Activated naive CD4-positive, alpha-beta T cell treated with anti-CD3 and anti-CD28 coated beads, Interleukin-2, amount 50 U/mL, for 24 hours (primary cell): ENCODE data around the gene TIMM17B.

ENCODE experiments used
- H3K27ac Mint-ChIP-seq: one replicate; pipeline ENCODE4 v1.8.0; 2021; ENCODE audit warnings: mild to moderate bottlenecking, mixed read lengths
- H3K27me3 Mint-ChIP-seq: one replicate; pipeline ENCODE4 v1.8.0; 2021; ENCODE audit warnings: mixed read lengths
- H3K36me3 Mint-ChIP-seq: one replicate; pipeline ENCODE4 v1.8.0; 2021; ENCODE audit warnings: mixed read lengths
- H3K4me1 Mint-ChIP-seq: one replicate; pipeline ENCODE4 v1.8.0; 2021; ENCODE audit warnings: mixed read lengths
- H3K4me3 Mint-ChIP-seq: one replicate; pipeline ENCODE4 v1.8.0; 2021; ENCODE audit warnings: mild to moderate bottlenecking, mixed read lengths
- H3K9me3 Mint-ChIP-seq: one replicate; pipeline ENCODE4 v1.8.0; 2021; ENCODE audit warnings: mixed read lengths

TIMM17B gene

GRCh38 chrX:48924270-48924669 lies 26.7 kb upstream of the TIMM17B start:
- Mint-ChIP-seq H3K9me3 (no peaks in the 10 kb centered on the region), H3K27me3 (no peaks in the 10 kb centered on the region), H3K4me1 (peaks cover 65% of the 10 kb centered on the region), H3K36me3 (peaks cover 7% of the 10 kb centered on the region), H3K4me3 (peak overlapping the region; percentile 19), H3K27ac (peak overlapping the region; percentile 95)

GRCh38 chrX:48923771-48924170 lies 26.2 kb upstream of the TIMM17B start:
- no peak overlapping the region for H3K4me3 Mint-ChIP-seq
- H3K27me3 Mint-ChIP-seq = no peaks in the 10 kb centered on the region
- peaks cover 7% of the 10 kb centered on the region for H3K36me3 Mint-ChIP-seq
- peaks cover 65% of the 10 kb centered on the region for H3K4me1 Mint-ChIP-seq
- peak overlapping the region; percentile 30 for H3K27ac Mint-ChIP-seq
- H3K9me3 Mint-ChIP-seq = no peaks in the 10 kb centered on the region

- Mint-ChIP-seq H3K27ac (peak overlapping the region; percentile 82), H3K9me3 (no peaks in the 10 kb centered on the region), H3K27me3 (no peaks in the 10 kb centered on the region), H3K4me3 (peak overlapping the region; percentile 95), H3K4me1 (peaks cover 47% of the 10 kb centered on the region), H3K36me3 (peaks cover 12% of the 10 kb centered on the region)
Measured at GRCh38 chrX:48920718-48921104, 23.1 kb upstream of the TIMM17B start.

- peaks cover 12% of the 10 kb centered on the region for H3K36me3 Mint-ChIP-seq
- H3K27ac Mint-ChIP-seq = peak overlapping the region; percentile 82
- peaks cover 46% of the 10 kb centered on the region for H3K4me1 Mint-ChIP-seq
- H3K27me3 Mint-ChIP-seq = no peaks in the 10 kb centered on the region
- peak overlapping the region; percentile 95 for H3K4me3 Mint-ChIP-seq
- no peaks in the 10 kb centered on the region for H3K9me3 Mint-ChIP-seq
Measured at GRCh38 chrX:48919947-48920717, 22.6 kb upstream of the TIMM17B start.

- Mint-ChIP-seq H3K27me3 (no peaks in the 10 kb centered on the region), H3K36me3 (peaks cover 12% of the 10 kb centered on the region), H3K4me3 (peak overlapping the region; percentile 95), H3K9me3 (no peaks in the 10 kb centered on the region), H3K27ac (peak overlapping the region; percentile 82), H3K4me1 (peaks cover 51% of the 10 kb centered on the region)
Measured at GRCh38 chrX:48919360-48919841, 21.8 kb upstream of the TIMM17B start.

GRCh38 chrX:48918643-48919340 lies 21.2 kb upstream of the TIMM17B start, which contains the start of gene PIM2:
TSS of gene PIM2 (minus strand) at chrX:48919024. CDS start at chrX:48918834, 190 bp downstream.
- Mint-ChIP-seq H3K9me3 (no peaks in the 10 kb centered on the region), H3K27me3 (no peaks in the 10 kb centered on the region), H3K4me3 (peak within 1 kb of the TSS; percentile 95), H3K27ac (peak within 1 kb of the TSS; percentile 95), H3K4me1 (peaks cover 51% of the 10 kb centered on the region), H3K36me3 (peaks cover 10% of the 10 kb centered on the region)

GRCh38 chrX:48918301-48918642 lies 20.7 kb upstream of the TIMM17B start:
- no peaks in the 10 kb centered on the region for H3K9me3 Mint-ChIP-seq
- H3K27me3 Mint-ChIP-seq = no peaks in the 10 kb centered on the region
- peaks cover 10% of the 10 kb centered on the region for H3K36me3 Mint-ChIP-seq
- H3K27ac Mint-ChIP-seq = peak overlapping the region; percentile 87
- peaks cover 56% of the 10 kb centered on the region for H3K4me1 Mint-ChIP-seq
- H3K4me3 Mint-ChIP-seq = peak overlapping the region; percentile 95

GRCh38 chrX:48917139-48918001 lies 19.8 kb upstream of the TIMM17B start:
- H3K27me3 Mint-ChIP-seq = no peaks in the 10 kb centered on the region
- H3K9me3 Mint-ChIP-seq = no peaks in the 10 kb centered on the region
- peak overlapping the region; percentile 95 for H3K27ac Mint-ChIP-seq
- H3K4me3 Mint-ChIP-seq = peak overlapping the region; percentile 95
- H3K36me3 Mint-ChIP-seq = peaks cover 11% of the 10 kb centered on the region
- peaks cover 53% of the 10 kb centered on the region for H3K4me1 Mint-ChIP-seq

GRCh38 chrX:48914593-48915493 lies 17.3 kb upstream of the TIMM17B start:
- Mint-ChIP-seq H3K4me3 (peak overlapping the region; percentile 95), H3K36me3 (peaks cover 8% of the 10 kb centered on the region), H3K27ac (peak overlapping the region; percentile 74), H3K9me3 (no peaks in the 10 kb centered on the region), H3K4me1 (peaks cover 51% of the 10 kb centered on the region), H3K27me3 (no peaks in the 10 kb centered on the region)

- H3K27ac Mint-ChIP-seq = peak overlapping the region; percentile 74
- H3K9me3 Mint-ChIP-seq = no peaks in the 10 kb centered on the region
- H3K4me3 Mint-ChIP-seq = peak overlapping the region; percentile 95
- H3K36me3 Mint-ChIP-seq = peaks cover 8% of the 10 kb centered on the region
- peaks cover 48% of the 10 kb centered on the region for H3K4me1 Mint-ChIP-seq
- no peaks in the 10 kb centered on the region for H3K27me3 Mint-ChIP-seq
Measured at GRCh38 chrX:48913605-48914366, 16.2 kb upstream of the TIMM17B start.

- peaks cover 44% of the 10 kb centered on the region for H3K4me1 Mint-ChIP-seq
- peak within 1 kb of the TSS; percentile 99 for H3K27ac Mint-ChIP-seq
- H3K9me3 Mint-ChIP-seq = no peaks in the 10 kb centered on the region
- H3K4me3 Mint-ChIP-seq = peak within 1 kb of the TSS; percentile 91
- no peaks in the 10 kb centered on the region for H3K27me3 Mint-ChIP-seq
- H3K36me3 Mint-ChIP-seq = peaks cover 2% of the 10 kb centered on the region
Measured at GRCh38 chrX:48911412-48912182, 14.0 kb upstream of the TIMM17B start, which contains the start of gene SLC35A2. TSS of gene SLC35A2 (minus strand) at chrX:48911646. CDS start at chrX:48911636, 10 bp downstream.

GRCh38 chrX:48910926-48911411 lies 13.4 kb upstream of the TIMM17B start:
- Mint-ChIP-seq H3K9me3 (no peaks in the 10 kb centered on the region), H3K27ac (peak overlapping the region; percentile 99), H3K4me3 (peak overlapping the region; percentile 91), H3K27me3 (no peaks in the 10 kb centered on the region), H3K36me3 (peaks cover 2% of the 10 kb centered on the region), H3K4me1 (peaks cover 44% of the 10 kb centered on the region)

GRCh38 chrX:48909703-48910294 lies 12.2 kb upstream of the TIMM17B start:
- H3K27me3 Mint-ChIP-seq = no peaks in the 10 kb centered on the region
- no peak overlapping the region for H3K4me3 Mint-ChIP-seq
- peaks cover 36% of the 10 kb centered on the region for H3K4me1 Mint-ChIP-seq
- no peak overlapping the region for H3K27ac Mint-ChIP-seq
- H3K36me3 Mint-ChIP-seq = peaks cover 2% of the 10 kb centered on the region
- H3K9me3 Mint-ChIP-seq = no peaks in the 10 kb centered on the region
